BJ (cell line): ENCODE measurements around the gene HSPA1L. TPM values are rescaled to one million over a fixed set of nuclear protein-coding genes. Genes with fewer than 3 reads are reported as not detected.

Experiments
- CTCF ChIA-PET: fragments of 350-600 bp; formaldehyde crosslinking; extraction: SDS; loops from one replicate; lab custom pipeline; 2021; ENCODE audit warnings: antibody characterized with exemption, inconsistent platforms; lab: Yijun Ruan, JAX
- POLR2A ChIA-PET: fragments of 300-600 bp; sonication (Branson Sonifier 250); formaldehyde crosslinking; extraction: SDS; loops from one replicate; lab custom pipeline; 2021; ENCODE audit warnings: antibody characterized with exemption; lab: Charles Lee
- DNase-seq: peaks from one replicate; pipeline ENCODE4 v3.0.0-alpha.2; 2011; ENCODE audit warnings: low read depth
- H3K27me3 ChIP-seq: 2 replicates; pipeline ENCODE4 v1.6.0; 2011; ENCODE audit warnings: low read length; ENCODE audit not compliant: control insufficient read depth, insufficient read depth
- H3K36me3 ChIP-seq: 2 replicates; pipeline ENCODE4 v1.5.1; 2011; ENCODE audit warnings: low read length; ENCODE audit not compliant: control insufficient read depth, insufficient read depth
- H3K4me3 ChIP-seq: 2 replicates; pipeline ENCODE4 v1.5.1; 2011; ENCODE audit warnings: low read depth, mild to moderate bottlenecking, control low read depth, low read length
- CTCF ChIP-seq: IDR thresholded peaks from 2 replicates; pipeline ENCODE4 v1.5.1; 2011; ENCODE audit warnings: low read depth, mild to moderate bottlenecking, control low read depth, inconsistent platforms, low read length, moderate library complexity; ENCODE audit not compliant: insufficient read depth
- polyA plus RNA-seq: library from polyadenylated mRNA; depleted of rRNA; stranded (reverse); fragments of >200 nt; gene quantifications from 2 replicates; pipeline ENCODE4 v1.2.3, GENCODE V29; 2011

The HSPA1L gene
- polyA plus RNA-seq, 1 experiment, result 0.90 TPM

- no peak for TF ChIP-seq CTCF
- H3K4me3 ChIP-seq, result no peak overlapping the region
- ChIA-PET CTCF (interaction anchor here (1.1 to 3.3 kb wide), 5 partner anchors 8 to 55 kb away, joined by 3 to 22 read pairs (median 5); partner anchors contain the start of gene DDAH2), POLR2A (no interaction called here)
- no peak for DNase-seq
- H3K36me3 ChIP-seq, result peaks cover 32% of the 10 kb centered on the region
- H3K27me3 ChIP-seq, result no peaks in the 10 kb centered on the region
Observed at GRCh38 chr6:31778193-31778592, 36.9 kb downstream of the HSPA1L start.

DNA sequence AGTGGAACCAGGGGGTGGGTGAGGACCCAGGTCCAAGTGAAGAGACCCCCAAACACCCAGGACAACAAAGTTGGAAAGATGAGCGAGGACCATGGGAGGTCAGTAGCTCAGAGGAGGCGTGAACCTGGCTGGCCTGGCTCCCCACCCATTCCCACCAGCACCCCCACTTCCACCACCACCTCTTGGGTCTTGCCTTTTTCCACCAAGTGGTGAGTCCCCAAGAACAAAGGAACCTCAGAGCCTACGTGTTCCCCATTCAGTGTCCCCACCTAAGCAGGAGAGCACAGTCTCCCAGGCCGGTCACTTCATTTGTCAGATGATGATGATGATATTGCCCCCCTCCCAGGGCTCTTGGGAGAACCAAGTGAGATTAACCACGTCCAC lies 37.4 kb downstream of the HSPA1L start:
- POLR2A ChIA-PET, result no interaction called here

DNA sequence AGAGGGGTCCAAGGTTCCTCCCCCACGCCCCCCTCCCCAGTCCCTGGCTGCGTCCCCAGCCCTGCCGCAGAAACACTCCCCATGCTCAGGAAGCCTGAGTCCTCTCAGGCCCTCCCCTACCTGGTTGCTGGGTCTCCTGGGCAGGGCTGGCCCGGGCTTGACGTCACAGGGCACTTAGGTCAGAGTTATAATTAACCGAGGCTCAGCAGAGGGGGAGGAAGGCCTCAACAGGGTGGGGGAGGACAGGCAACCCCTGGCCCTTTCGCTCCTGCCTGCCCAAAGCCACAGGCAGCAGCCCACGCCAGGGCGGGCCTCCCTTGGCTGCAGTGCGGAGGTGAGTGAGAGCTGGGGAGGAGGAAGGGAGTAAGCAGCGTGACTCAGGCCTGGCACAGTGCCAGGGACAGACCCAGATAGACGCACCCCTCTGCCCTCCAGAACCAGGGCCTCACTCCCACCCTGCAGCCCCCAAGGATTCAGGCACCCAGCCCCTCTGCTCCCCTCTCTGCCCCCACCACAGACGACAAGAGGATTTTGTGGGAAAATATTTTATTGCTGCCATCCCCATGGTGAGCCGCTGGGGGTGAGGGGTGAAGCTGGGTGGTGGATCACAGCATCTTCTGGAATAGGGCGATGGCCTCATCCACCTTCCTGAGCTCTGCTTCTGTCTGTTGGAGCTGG lies 38.0 kb downstream of the HSPA1L start, which contains the start of gene VWA7:
TSS of gene VWA7 (minus strand) at position 340 of the 678 bp plus-strand sequence. CDS start 549 bp downstream, outside the sequence.
- DNase-seq, result no peak
- no peak for TF ChIP-seq CTCF
- Histone ChIP-seq H3K27me3 (no peaks in the 10 kb centered on the region), H3K36me3 (peaks cover 25% of the 10 kb centered on the region), H3K4me3 (no peak within 1 kb of the TSS)
- CTCF ChIA-PET, result interaction anchor here (0.6 to 3.3 kb wide), 6 partner anchors 9 to 62 kb away, joined by 3 to 22 read pairs (median 3); partner anchors contain the start of genes DDAH2 and LY6G6D
- POLR2A ChIA-PET, result no interaction called here

More for the DNA sequence above, 37.4 kb downstream of the HSPA1L start:
- TF ChIP-seq CTCF, result no peak
- DNase-seq, result no peak
- Histone ChIP-seq H3K4me3 (no peak overlapping the region), H3K36me3 (peaks cover 29% of the 10 kb centered on the region), H3K27me3 (no peaks in the 10 kb centered on the region)
- CTCF ChIA-PET, result interaction anchor here (0.6 to 3.3 kb wide), 6 partner anchors 9 to 63 kb away, joined by 3 to 22 read pairs (median 3); partner anchors contain the start of genes DDAH2 and LY6G6D

- no peak for TF ChIP-seq CTCF
- CTCF ChIA-PET, result interaction anchor here (3.3 kb wide), 1 partner anchor 15 kb away, joined by 22 read pairs; no protein-coding TSS in a partner anchor
- no peaks in the 10 kb centered on the region for H3K27me3 ChIP-seq
- no peak for DNase-seq
- POLR2A ChIA-PET, result no interaction called here
- H3K4me3 ChIP-seq, result no peak overlapping the region
- H3K36me3 ChIP-seq, result peaks cover 20% of the 10 kb centered on the region
Observed at GRCh38 chr6:31776485-31776988, 38.5 kb downstream of the HSPA1L start.

GRCh38 chr6:31775633-31776484 lies 39.2 kb downstream of the HSPA1L start:
- Histone ChIP-seq H3K4me3 (no peak overlapping the region), H3K27me3 (no peaks in the 10 kb centered on the region), H3K36me3 (peaks cover 14% of the 10 kb centered on the region)
- no peak for DNase-seq
- TF ChIP-seq CTCF, result no peak
- ChIA-PET CTCF (interaction anchor here (1.0 to 2.0 kb wide), 6 partner anchors 15 to 230 kb away, joined by 3 to 6 read pairs (median 3); partner anchors contain the start of genes ATP6V1G2, MSH5 and NEU1), POLR2A (no interaction called here)
